ENCODE measurements around the gene KIF1B.

The KIF1B gene

GRCh38 chr1:10271090-10271489 is 60.7 kb downstream of the KIF1B start:
- no peak for TF ChIP-seq CTCF (conservative IDR thresholded peaks at IDR 0.05; ENCODE audit: control insufficient read depth, insufficient read depth, low read depth, low read length)
- no peak for DNase-seq (ENCODE audit: low read depth)
- no peak overlapping the region for H3K4me3 ChIP-seq (ENCODE audit: control insufficient read depth, low read depth, low read length)

DNA sequence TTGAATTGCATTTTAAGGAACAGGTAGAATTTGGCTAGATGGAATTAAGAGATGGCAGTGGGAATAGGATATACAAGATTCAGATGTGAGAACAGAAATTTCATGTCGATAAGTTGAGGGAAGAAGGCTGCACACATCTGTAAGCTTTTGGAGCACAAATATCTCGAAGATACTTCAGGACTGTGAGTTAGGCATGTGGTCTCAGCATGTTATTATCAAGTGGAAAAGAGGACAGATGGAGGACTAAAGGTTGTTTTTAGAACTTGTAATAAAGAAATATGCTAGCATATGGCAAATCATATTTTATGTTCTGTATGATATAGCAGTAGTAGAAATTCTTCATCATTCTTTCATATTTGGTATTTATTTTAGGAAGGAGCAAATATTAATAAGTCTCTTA is 61.5 kb downstream of the KIF1B start:
- H3K4me3 ChIP-seq (ENCODE audit: control insufficient read depth, low read depth, low read length): no peak overlapping the region
- no peak for TF ChIP-seq CTCF (conservative IDR thresholded peaks at IDR 0.05; ENCODE audit: control insufficient read depth, insufficient read depth, low read depth, low read length)
- no peak for DNase-seq (ENCODE audit: low read depth)

- TF ChIP-seq CTCF (conservative IDR thresholded peaks at IDR 0.05; ENCODE audit: control insufficient read depth, insufficient read depth, low read depth, low read length): no peak
- DNase-seq (ENCODE audit: low read depth): no peak
- H3K4me3 ChIP-seq (ENCODE audit: control insufficient read depth, low read depth, low read length): no peak overlapping the region
These were observed 61.9 kb downstream of the KIF1B start for GRCh38 chr1:10272274-10272673.

DNA sequence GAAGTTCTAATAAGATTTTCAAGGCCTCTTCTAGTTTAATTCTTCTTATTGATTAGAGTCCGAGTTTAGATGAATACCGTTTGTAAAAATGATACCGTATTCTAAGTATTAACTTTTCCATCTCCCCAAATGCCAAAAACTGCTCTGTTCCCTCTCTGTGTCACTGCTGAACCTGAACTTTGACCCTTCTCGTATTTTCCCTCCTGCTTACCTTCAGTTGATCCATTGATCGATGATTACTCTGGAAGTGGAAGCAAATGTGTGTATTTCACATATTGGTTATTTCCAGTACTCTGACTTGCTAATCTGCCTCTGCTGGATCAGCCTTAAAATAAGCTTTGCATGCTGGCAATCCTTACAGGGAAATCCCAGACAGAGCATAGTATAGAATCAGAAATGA is 68.5 kb downstream of the KIF1B start:
- no peak for DNase-seq (ENCODE audit: low read depth)
- H3K4me3 ChIP-seq (ENCODE audit: control insufficient read depth, low read depth, low read length): no peak overlapping the region
- TF ChIP-seq CTCF (conservative IDR thresholded peaks at IDR 0.05; ENCODE audit: control insufficient read depth, insufficient read depth, low read depth, low read length): no peak

- TF ChIP-seq CTCF (conservative IDR thresholded peaks at IDR 0.05; ENCODE audit: control insufficient read depth, insufficient read depth, low read depth, low read length): no peak
- no peak overlapping the region for H3K4me3 ChIP-seq (ENCODE audit: control insufficient read depth, low read depth, low read length)
- DNase-seq (ENCODE audit: low read depth): peak; percentile 80
These were observed 70.3 kb downstream of the KIF1B start for GRCh38 chr1:10280439-10281350.

GRCh38 chr1:10283318-10283984 is 73.1 kb downstream of the KIF1B start:
- no peak overlapping the region for H3K4me3 ChIP-seq (ENCODE audit: control insufficient read depth, low read depth, low read length)
- TF ChIP-seq CTCF (conservative IDR thresholded peaks at IDR 0.05; ENCODE audit: control insufficient read depth, insufficient read depth, low read depth, low read length): no peak
- DNase-seq (ENCODE audit: low read depth): no peak
